Left ventricle myocardium superior (tissue), 1 donor: ENCODE measurements around the gene BEST2. TPM values are rescaled to one million over a fixed set of nuclear protein-coding genes. Genes with fewer than 3 reads are reported as not detected.
A peak's percentile ranks its signal among the peaks of the same experiment; 100 is the strongest.

Source experiments
- ATAC-seq: fragments of 200-7000 bp; cut with Tn5 transposase; one replicate; pipeline ENCODE4 v1.9.1; 2020; ENCODE audit warnings: mild to moderate bottlenecking, moderate library complexity
- DNase-seq: peaks from one replicate; pipeline ENCODE4 v3.0.0-alpha.2; 2020
- intact Hi-C: fragments of 100-400 bp; cut with micrococcal nuclease; formaldehyde crosslinking; loops from one replicate; pipeline ENCODE4 v1.11.0; 2022
- total RNA-seq: library from RNA; stranded (reverse); fragmentation: NEBNext Ultra II Directional; extraction: Animal tissue kit (Norgen Biotek cat#: 25700); gene quantifications from one replicate; pipeline ENCODE4 v1.2.1, GENCODE V29; 2021
- donor health status: DM: no; HTN: yes; CAD: no; lungs with severe emphysema.

Gene BEST2
- total RNA-seq, 1 donor from 2014 or later = not detected

DNA sequence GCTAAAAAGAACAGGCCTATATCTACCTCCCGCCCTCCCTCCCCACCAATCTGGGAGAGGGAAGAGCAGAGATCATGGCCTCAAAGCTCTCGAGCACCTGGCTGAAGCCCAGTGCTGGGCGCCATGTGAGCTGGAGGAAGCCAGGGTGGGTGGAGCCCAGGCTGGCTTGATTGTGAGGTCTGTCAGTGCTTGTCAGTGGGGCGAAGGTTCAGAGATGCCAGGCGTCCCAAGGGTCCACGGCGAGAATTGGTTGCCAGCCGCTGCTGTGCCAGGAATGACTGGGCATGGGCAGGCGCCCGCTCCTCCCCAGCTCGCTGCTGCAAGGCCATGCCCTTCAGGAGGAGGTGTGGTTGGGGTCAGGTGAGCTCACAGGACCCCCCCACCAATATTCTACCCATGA, 11.5 kb downstream of the BEST2 start:
- intact Hi-C loops = loop anchor here (10.0 kb wide), 1 partner anchor 82 kb away; no protein-coding TSS in a partner anchor
- ATAC-seq = peak; percentile 83
- peak; percentile 87 for DNase-seq

DNA sequence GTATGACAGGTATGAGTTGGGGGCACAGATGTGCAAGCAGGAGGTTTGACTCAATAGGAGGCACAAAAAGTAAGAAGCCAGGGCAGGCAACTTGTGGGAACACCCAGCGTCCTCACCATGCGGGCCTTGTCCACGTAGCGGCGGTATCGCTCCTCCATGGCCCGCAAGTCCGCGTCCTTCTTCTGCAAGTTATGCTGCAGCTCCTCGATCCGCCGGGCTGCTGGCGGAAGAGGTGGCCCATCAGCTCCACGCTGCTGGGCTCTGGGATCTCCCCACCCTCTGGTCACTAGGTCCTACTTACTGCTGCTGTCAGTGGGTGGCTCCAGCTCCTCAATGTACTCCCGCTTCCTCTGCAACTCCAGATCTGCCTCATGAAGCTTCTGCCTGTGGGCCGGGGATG, 13.1 kb downstream of the BEST2 start:
- no peak for DNase-seq
- ATAC-seq = no peak
- intact Hi-C loops = loop anchor here (5.0 to 10.0 kb wide), 2 partner anchors 43 to 80 kb away; partner anchors contain the start of gene RNASEH2A

DNA sequence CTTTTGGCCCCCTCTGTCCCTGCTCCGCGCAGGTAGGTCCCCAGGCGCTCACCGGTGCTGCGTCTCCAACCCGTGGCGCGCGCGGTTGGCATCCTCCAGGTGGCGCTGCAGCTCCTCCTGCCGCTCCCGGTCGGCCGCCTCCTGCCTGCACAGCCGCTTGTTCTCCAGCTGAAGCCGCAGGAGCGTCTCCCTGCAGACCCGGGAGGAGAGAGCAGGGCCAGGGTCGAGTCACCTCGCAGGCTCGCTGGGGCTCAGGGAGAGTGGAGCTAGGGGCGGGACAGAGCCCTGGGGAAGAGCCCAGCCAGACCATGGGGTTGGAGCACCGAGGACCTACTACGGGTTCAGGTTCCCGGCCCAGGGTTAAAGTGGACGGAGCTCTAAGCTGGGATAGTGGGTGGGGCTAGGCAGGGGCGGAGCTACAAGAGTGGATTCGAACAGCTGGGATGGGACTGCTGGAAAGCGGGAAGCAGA, 14.5 kb downstream of the BEST2 start:
- intact Hi-C loops = loop anchor here (5.0 to 10.0 kb wide), 2 partner anchors 41 to 79 kb away; partner anchors contain the start of gene RNASEH2A
- peak; percentile 82 for ATAC-seq

DNA sequence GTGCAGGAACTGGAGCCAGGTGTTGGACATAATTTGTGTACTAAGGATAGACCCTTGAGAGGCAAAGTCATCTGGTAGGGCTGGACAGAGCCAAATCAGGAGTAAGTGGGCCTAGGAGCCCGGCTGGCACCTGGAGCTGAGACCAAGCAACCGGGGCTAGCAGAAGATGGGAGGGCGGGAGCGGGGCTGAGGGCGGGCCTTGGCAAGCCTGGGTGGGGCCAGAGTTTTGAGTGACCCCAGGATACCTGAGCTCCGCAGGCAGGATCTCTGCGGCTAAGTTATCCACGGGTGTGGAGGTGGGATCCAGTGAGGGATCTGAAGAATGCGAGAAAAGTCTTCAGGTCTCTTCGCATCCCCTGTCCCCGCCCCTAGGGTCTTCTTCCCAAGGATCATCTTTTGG, 15.6 kb downstream of the BEST2 start:
- DNase-seq (no peak), ATAC-seq (no peak)
- intact Hi-C loops = loop anchor here (5.0 to 10.0 kb wide), 2 partner anchors 40 to 78 kb away; partner anchors contain the start of gene RNASEH2A

More for the DNA sequence above, 14.5 kb downstream of the BEST2 start:
- DNase-seq = peak; percentile 94

DNA sequence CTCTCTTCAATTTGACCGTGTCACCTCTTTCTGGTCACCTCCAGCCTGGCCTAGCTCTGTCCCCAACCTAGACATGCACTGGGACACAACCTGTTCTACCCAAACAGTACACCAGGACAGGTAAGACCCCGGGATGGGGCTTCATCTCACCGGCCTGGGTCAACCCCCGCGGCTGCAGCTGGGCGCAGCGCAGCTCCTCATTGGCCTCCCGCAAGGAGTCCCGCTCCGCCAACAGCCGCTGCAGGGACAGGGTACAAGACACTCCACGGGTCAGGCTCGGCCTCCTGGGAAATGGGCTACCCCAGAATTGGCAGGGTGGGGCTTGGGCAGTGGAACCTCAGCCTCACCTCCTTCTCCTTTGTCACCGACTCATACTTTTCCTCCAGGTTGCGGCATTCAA, 16.1 kb downstream of the BEST2 start:
- ATAC-seq (no peak), DNase-seq (no peak)
- intact Hi-C loops = loop anchor here (5.0 to 10.0 kb wide), 2 partner anchors 40 to 77 kb away; partner anchors contain the start of gene RNASEH2A

DNA sequence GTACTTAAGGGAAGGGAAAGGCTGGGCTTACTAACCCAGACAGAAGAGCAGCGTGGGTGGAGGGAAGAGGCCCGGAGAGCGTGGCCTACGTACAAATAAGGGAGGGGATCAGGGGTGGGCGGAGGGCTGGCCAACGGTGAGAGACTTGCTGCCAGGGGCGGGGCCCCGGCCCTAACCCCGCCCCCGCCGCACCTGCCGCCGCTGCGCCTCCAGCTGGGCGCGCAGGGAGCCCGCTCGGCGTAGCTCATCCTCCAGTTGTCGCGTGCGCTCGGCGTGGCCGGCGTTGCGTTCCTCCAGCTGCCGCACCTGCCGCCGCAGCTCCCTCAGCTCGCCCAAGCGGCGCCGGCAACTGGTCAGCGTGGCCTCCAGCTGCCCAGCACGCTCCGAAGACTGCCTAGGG, 18.1 kb downstream of the BEST2 start:
- ATAC-seq = no peak
- intact Hi-C loops = loop anchor here (5.0 to 10.0 kb wide), 2 partner anchors 38 to 75 kb away; partner anchors contain the start of gene RNASEH2A
- no peak for DNase-seq

DNA sequence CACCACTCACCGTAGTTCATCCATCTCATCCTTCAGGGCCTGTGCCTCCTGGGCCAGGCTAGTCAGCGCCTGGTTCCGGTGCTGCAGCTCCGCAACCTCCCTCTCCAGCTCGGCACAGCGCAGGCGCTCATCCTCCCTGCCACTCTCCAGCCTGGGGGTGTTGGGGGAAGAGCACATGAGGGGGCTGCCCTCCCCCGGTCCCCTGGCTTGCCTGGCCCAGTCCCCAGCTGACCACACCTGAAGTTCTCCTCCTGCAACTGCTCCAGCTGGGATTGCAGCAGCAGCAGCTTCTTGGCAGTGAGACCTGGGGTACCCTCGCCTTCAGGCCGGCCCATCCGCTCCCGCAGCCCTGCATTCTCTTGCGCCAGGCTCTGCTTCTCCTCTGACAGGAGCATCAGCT, 19.3 kb downstream of the BEST2 start:
- DNase-seq = no peak
- ATAC-seq = no peak
- intact Hi-C loops = no loop called here

DNA sequence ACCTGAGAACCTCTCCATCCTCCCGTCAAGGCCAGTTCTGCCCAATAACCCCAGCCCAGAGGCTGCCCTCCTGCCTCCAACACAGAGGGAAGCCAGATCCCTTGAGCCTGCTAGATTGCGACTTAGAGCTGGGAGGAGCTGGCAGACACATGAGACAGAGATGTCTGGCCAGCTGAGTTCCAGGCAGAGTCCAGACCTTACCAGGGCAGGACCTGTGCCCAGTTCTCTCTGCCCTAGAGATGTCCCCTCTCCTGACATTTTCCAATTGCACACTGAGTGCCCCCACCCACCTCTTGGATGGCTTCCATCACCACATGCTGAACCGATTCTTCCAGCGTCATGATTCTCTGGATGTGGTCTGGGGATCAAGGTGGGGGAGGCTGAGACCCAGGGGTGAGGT, 20.7 kb downstream of the BEST2 start:
- ATAC-seq (peak; percentile 71), DNase-seq (peak; percentile 72)
- intact Hi-C loops = no loop called here

DNA sequence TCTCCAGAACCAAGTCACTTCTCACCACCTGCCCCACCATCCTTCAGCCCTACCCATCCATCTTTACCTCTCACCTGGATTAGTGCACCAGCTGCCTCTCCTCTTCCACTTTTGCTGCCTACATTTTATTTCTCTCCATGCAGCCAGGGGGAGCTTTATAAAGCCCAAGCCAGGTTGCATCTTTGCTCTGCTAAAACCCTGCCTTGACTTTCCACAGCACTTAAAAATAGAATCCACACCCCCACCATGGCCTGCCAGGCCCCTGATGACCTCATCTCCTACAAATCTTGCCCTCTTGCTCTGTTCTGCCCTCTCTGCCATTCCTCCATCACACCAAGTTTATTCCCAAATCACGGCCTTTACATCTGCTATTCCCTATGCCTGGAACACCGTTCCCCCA, 22.0 kb downstream of the BEST2 start:
- DNase-seq (peak; percentile 55), ATAC-seq (peak; percentile 47)
- intact Hi-C loops = no loop called here

DNA sequence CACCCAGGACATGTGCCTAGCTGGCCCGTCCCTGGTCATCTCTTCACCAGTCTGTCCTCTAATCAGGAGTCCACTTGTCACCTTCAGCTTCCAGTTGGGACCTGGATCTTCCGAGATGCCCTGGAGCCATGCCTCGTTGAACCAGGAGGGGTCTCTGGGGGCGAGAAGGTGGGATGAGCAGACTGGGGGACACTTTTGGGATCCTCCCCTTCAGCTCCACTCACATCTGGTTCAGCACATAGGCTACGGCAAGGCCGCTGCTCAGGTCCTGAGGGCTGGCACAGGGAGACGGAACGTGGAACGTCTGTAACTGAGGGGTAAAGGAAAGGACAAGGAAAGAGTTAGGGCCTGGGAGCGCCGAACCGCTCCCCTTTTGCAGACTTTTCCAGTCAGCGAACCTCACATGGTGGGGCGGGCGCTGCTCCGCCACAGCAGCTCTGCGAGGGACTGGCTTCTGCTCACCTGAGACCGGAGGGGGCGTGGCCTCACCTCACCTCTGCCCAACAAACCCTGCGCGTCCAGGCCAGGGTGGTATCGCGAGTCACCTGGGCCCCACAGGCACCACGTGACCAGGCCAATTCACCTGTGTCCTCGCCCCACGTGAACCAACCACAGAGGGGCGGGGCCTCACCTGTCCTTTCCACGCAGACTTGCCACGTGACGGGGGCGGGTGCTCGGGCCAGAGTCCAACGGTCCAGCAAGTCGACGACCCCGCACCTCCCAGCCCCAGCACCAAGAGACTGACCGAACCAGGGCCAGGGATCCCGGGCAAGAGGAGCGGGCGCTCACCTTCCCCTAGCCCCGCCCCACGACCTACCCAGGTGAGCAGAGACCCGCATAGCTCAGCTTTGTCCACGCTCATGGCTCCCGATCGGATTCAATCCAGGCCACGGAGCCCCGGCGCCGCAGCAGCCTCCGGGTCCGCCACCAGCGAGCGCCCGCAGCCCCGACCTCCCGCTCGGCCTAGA, 23.3 kb downstream of the BEST2 start, which contains the start of gene HOOK2:
Gene HOOK2 (minus strand): TSS at position 965 of the 968 bp plus-strand sequence. CDS start 103 bp downstream, at position 862.
- ATAC-seq = no peak
- intact Hi-C loops = no loop called here

DNA sequence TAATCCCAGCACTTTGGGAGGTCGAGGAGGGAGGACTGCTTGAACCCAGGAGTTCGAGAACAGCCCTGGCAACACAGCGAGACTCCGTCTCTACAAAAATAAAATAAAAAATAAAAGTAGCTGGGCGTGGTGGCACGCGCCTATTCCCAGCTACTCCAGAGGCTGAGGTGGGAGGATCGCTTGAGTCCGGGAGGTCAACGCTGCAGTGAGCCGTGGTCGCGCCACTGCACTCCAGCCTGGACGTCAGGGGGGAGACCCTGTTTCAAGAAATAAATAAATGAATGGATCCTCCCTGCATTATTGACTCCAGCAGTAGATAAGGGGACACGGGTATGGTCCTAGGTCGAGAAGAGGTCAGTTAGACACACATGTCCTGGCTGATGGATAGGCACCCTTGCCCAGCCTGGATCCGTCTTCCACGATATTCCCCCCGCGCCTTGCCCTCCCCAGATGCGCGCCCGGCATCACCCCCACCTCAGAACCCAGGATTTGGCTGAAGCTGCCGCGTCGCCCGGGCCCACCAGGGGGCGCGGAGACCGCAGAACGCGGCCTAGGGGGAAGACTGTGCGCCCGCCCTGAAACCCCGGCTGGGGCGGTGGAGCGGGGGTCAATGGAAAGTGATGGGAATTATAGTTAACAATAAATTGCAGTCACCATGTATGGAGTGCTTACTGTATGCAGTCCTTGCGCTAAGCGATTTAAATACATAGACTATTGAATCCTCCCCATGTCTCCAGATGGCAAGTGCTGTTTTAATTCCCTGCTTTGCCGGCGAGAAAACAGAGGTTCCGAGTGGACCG, 25.8 kb downstream of the BEST2 start:
- ATAC-seq (peak; percentile 44), DNase-seq (peak; percentile 90)
- intact Hi-C loops = loop anchor here (2.0 kb wide), 1 partner anchor 17 kb away; no protein-coding TSS in a partner anchor

More for the DNA sequence above, 23.3 kb downstream of the BEST2 start, which contains the start of gene HOOK2:
- DNase-seq = no peak

DNA sequence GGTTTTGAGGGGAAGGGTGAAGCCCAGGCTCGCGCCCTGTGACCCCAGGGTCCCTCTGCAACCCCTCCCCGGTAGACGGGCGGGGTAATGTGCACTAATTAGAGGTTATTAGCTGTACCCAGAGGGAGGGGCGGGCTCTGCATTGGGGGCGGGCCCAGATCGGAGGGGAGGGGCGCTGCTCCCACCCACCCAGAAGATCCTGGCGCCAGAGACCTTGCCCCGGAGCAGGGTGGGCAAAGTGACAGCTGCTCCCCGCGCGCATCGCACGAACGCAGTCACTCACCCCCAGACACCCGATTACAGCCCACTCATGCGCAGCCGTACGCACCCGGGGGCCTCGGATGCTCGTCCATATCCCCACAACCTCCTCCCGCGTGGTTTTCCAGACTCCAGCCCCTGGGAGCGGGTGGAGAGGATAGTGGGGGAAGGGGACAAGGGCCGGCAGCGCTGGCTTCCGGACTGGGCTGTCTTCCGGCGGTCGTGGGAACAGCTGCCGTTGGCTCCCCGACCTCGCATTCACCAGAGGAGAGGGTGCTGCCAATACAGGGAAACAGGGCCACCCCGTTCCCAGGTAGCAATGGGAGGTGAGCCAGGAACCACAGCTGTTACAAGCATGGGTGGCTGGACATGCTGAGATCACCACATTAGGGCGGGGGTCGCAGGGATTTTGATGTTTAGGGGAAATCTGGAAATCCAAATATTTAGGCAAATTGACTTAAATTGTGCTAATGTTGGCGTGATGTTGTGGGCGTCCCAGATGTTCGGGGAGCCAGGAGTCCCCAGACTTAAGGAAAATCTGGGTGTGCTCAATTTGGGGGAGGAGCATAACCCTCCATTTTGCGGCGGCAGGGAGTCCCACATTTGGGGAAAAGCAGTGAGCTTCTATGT, 26.7 kb downstream of the BEST2 start:
- DNase-seq = peak; percentile 85
- intact Hi-C loops = no loop called here

DNA sequence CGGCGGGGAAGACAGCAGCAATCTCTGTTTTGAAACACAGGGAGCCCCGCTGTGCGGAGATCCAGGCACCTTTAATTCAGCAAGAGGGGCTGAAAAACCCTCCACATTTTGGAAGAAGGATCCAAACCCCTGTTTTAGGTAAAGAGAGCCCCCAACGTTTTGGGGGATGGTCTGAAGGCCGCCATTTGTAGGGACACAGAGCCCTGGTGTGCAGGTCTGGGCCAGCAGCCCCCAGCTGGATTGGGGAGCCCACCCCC, 27.2 kb downstream of the BEST2 start:
- ATAC-seq (no peak), DNase-seq (no peak)
- intact Hi-C loops = no loop called here

More for the DNA sequence above, 26.7 kb downstream of the BEST2 start:
- peak; percentile 45 for ATAC-seq

DNA sequence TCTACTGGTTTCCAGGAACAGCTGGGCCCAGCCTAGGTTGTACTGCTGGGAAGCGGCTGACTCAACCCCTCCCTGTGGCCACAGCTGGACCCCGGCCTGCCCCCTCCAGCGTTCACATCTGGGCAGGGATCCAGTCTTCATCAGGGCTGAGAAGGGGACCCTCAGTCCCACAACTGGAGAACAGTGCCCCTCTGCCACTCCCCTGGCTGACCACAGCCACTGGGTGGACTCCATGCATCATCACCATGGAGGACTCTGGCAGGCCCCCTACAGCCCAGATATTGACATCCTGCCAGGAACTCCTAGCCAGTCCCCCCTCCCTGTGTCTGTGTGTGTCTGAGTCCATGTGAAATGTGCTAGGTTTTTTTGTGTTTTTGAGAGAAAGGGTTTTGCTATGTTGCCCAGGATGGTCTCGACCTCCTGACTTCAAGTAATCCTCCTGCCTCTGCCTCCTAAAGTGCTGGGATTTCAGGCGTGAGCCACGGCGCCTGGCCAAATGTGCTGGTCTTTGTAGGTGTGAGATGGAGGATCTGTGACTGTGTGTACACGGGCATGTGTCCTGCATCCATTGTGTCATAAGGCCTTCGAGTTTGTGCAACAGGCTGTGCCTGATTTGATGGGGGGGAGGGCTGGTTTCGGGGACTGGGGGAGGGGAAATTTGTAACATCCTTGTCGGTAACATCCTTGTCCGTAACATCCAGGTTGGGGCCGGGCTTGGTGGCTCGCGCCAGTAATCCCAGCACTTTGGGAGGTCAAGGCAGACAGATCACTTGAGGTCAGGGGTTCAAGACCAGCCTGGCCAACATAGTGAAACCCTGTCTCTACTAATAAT, 27.8 kb downstream of the BEST2 start:
- ATAC-seq = peak; percentile 26
- intact Hi-C loops = no loop called here

DNA sequence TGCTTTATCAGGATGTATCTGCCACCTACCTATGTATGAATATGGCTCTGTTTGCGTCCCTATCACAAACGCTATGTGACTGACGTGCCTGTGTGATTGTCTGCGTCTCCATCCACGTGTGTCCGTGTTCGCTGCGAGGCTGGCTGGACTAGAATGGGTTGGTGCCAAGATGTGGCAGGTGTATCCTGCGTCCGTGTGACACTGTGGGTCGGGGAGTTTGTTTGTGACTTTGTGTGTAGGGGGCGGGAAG, 30.5 kb downstream of the BEST2 start:
- no peak for ATAC-seq
- DNase-seq = no peak
- intact Hi-C loops = no loop called here

More for the DNA sequence above, 27.8 kb downstream of the BEST2 start:
- DNase-seq = peak; percentile 79

DNA sequence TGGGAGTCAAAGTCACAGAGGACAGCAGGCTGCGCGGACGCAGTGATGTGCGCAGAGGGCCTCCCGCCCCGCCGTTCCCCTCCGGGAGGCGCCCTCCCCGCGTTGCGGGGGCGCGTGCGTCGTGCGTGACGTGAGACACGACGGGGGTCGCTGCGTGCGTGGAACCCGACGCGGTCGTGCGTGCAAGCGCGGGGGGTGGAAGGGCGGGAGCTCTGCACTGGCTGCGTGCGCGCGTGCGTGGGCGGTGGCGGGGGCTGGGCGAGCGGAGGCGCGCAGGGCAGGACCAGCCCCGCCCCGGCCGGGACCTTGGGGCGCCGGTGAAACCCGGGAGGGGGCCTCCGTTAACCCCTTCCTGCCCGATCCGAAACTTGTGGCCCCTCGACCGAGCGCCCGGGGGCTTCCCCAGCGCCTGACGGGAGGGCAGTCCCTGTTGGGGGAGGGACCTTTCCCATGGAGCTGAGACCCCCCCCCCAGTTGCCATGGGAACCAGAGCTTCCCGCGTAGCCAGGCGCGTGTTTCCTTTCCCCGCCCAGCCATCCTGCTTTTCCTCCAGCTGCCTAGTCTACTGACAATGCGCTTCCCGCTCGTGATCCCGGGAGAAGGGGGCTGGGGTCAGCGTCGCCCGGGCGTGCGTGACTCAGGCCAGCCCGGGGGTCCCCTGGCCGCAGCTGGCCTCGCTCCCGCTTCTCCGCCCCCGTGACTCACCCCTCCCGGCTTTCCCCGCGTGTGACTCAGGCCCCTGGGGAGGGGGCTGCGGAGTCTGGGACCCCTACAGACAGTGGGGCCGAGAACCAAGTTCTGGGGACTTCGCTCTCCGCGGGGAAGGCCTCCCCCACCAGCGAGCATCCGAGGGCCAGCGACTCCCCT, 31.1 kb downstream of the BEST2 start:
- intact Hi-C loops = no loop called here
- peak; percentile 71 for ATAC-seq
- peak; percentile 96 for DNase-seq

DNA sequence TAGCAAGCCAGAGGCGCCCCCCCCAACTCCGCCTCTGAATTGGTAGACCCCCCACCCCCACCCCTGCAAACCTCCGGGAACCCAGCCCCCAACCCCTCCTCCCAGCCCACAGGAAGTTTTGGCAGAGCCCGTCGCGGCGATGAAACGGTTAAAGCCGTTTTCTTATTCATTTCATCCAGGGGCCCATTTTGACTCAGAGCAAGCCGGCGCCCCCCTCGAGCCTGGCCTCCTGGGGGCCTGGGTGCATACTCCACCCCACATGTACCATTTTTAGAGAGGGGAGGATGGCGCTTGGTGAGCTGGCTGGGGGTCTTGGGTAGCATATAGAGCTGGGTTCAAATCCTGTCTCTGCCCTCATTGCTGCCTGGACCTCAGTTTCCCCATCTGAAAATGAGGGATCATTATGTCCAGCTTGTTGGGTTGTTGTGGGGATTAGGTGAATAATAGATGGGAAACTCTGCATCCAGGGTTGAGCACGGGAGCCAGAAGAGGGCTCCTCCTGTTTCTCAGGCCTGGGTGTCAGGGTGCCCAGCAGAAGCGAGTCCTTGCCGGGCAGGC, 31.8 kb downstream of the BEST2 start:
- intact Hi-C loops = no loop called here
- ATAC-seq = no peak
- DNase-seq = no peak
